Thyroid gland (tissue), 4 donors: ENCODE results near the gene HOXC4.
"Not testable (repeated sequence)": the region's sequence is repeated elsewhere in the genome, so short reads cannot be mapped to it uniquely, and the experiment has no call there.

ENCODE experiments used
- POLR2A ChIP-seq, 2 donors: fragments of 450-650 bp; IDR thresholded peaks; one replicate each; pipeline ENCODE4 v1.6.1; 2017; ENCODE audit warnings: antibody characterized with exemption in 2 of 2, mild to moderate bottlenecking in 2 of 2, moderate library complexity in 1 of 2
- TF ChIP-seq, protein P1 (sequence below), 6 experiments: fragments of 200-600 bp in 3 of 6; fragments of 450-650 bp in 3 of 6; sonication (generic) in 3 of 6; IDR thresholded peaks; one replicate each; pipeline ENCODE4 v1.5.1; 2016 to 2019; ENCODE audit warnings: antibody characterized with exemption in 6 of 6, mild to moderate bottlenecking in 2 of 6, inconsistent platforms in 1 of 6, moderate library complexity in 1 of 6

DNA sequence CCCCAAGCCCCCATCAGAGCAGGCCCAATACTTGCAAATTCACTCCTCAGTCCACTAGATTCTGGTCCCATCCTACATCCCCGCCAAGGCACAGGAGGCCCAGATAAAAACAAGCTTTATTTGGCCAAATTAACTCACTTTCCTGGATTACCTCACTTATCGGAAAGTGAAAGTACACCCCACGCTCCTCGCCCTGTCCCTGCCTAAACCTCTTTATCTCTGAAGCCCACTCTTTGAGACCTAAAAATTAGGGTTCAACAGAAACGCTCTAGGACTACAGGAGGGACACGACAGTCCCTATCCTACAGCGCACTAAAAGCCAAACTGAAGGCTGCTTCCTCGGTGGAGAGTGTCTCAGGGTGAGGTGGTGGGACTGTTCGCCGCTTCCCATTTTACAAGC is 24.2 kb downstream of the HOXC4 start:
- TF ChIP-seq, protein P1, sequence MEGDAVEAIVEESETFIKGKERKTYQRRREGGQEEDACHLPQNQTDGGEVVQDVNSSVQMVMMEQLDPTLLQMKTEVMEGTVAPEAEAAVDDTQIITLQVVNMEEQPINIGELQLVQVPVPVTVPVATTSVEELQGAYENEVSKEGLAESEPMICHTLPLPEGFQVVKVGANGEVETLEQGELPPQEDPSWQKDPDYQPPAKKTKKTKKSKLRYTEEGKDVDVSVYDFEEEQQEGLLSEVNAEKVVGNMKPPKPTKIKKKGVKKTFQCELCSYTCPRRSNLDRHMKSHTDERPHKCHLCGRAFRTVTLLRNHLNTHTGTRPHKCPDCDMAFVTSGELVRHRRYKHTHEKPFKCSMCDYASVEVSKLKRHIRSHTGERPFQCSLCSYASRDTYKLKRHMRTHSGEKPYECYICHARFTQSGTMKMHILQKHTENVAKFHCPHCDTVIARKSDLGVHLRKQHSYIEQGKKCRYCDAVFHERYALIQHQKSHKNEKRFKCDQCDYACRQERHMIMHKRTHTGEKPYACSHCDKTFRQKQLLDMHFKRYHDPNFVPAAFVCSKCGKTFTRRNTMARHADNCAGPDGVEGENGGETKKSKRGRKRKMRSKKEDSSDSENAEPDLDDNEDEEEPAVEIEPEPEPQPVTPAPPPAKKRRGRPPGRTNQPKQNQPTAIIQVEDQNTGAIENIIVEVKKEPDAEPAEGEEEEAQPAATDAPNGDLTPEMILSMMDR (IDR thresholded peaks at IDR 0.05), result not testable (repeated sequence)
- not testable (repeated sequence) for TF ChIP-seq POLR2A (IDR thresholded peaks at IDR 0.05)
